Activated T-helper 1 cell treated with anti-CD3 and anti-CD28 coated beads, Interleukin-12 subunit alpha, Interleukin-12 subunit beta, Interleukin-2, Interleukin-4 antibody, amounts not matched to agents 30 ng/mL and 10 ng/mL and 1 ng/mL, durations not matched to agents 14 hours and 24 hours and 36 hours (primary cell): Measurements from ENCODE around the gene TRPV2. TPM values are rescaled to one million over a fixed set of nuclear protein-coding genes. Genes with fewer than 3 reads are reported as not detected.

Source experiments
- DNase-seq: peaks from one replicate; pipeline ENCODE4 v3.0.0; 2021; ENCODE audit warnings: low spot score
- H3K27ac Mint-ChIP-seq: one replicate; pipeline ENCODE4 v1.8.0; 2021; ENCODE audit warnings: mild to moderate bottlenecking, mixed read lengths
- H3K27me3 Mint-ChIP-seq: one replicate; pipeline ENCODE4 v1.8.0; 2022; ENCODE audit warnings: mild to moderate bottlenecking, moderate library complexity, mixed read lengths; ENCODE audit not compliant: insufficient read depth
- H3K36me3 Mint-ChIP-seq: one replicate; pipeline ENCODE4 v1.8.0; 2021; ENCODE audit warnings: low read depth, mixed read lengths
- H3K4me1 Mint-ChIP-seq: one replicate; pipeline ENCODE4 v1.8.0; 2021; ENCODE audit warnings: low read depth, mixed read lengths
- H3K4me3 Mint-ChIP-seq: one replicate; pipeline ENCODE4 v1.8.0; 2021; ENCODE audit warnings: mild to moderate bottlenecking, moderate library complexity, mixed read lengths
- H3K9me3 Mint-ChIP-seq: one replicate; pipeline ENCODE4 v1.8.0; 2021; ENCODE audit warnings: mixed read lengths
- intact Hi-C: fragments of 100-400 bp; cut with micrococcal nuclease; formaldehyde crosslinking; loops from one replicate; pipeline ENCODE4 v1.15.1; 2024
- total RNA-seq: library from RNA; stranded (reverse); gene quantifications from 2 replicates; pipeline ENCODE4 v1.2.3, GENCODE V29; 2022

The TRPV2 gene
- total RNA-seq, 1 donor from 2014 or later = 42.2 TPM

GRCh38 chr17:16479264-16479663, 63.9 kb downstream of the TRPV2 start:
- H3K9me3 Mint-ChIP-seq = no peaks in the 10 kb centered on the region
- H3K4me1 Mint-ChIP-seq = no peaks in the 10 kb centered on the region
- intact Hi-C loops = no loop called here
- no peak overlapping the region for H3K4me3 Mint-ChIP-seq
- DNase-seq = no peak
- H3K36me3 Mint-ChIP-seq = no peaks in the 10 kb centered on the region
- H3K27ac Mint-ChIP-seq = no peak overlapping the region
- H3K27me3 Mint-ChIP-seq = no peaks in the 10 kb centered on the region

- intact Hi-C loops = no loop called here
- DNase-seq = no peak
- H3K27ac Mint-ChIP-seq = no peak overlapping the region
- no peaks in the 10 kb centered on the region for H3K9me3 Mint-ChIP-seq
- H3K4me3 Mint-ChIP-seq = no peak overlapping the region
- H3K36me3 Mint-ChIP-seq = no peaks in the 10 kb centered on the region
- no peaks in the 10 kb centered on the region for H3K4me1 Mint-ChIP-seq
- no peaks in the 10 kb centered on the region for H3K27me3 Mint-ChIP-seq
Observed at GRCh38 chr17:16480995-16481394, 65.6 kb downstream of the TRPV2 start.

GRCh38 chr17:16482253-16482652, 66.9 kb downstream of the TRPV2 start:
- Mint-ChIP-seq H3K27ac (no peak overlapping the region), H3K36me3 (no peaks in the 10 kb centered on the region), H3K4me1 (no peaks in the 10 kb centered on the region)

GRCh38 chr17:16483021-16483645, 67.8 kb downstream of the TRPV2 start:
- intact Hi-C loops = no loop called here
- H3K27me3 Mint-ChIP-seq = peaks cover 3% of the 10 kb centered on the region
- H3K4me3 Mint-ChIP-seq = no peak overlapping the region
- no peaks in the 10 kb centered on the region for H3K9me3 Mint-ChIP-seq
- H3K27ac Mint-ChIP-seq = no peak overlapping the region
- no peak for DNase-seq
- no peaks in the 10 kb centered on the region for H3K36me3 Mint-ChIP-seq
- no peaks in the 10 kb centered on the region for H3K4me1 Mint-ChIP-seq

More at GRCh38 chr17:16482253-16482652, 66.9 kb downstream of the TRPV2 start:
- H3K27me3 Mint-ChIP-seq = peaks cover 3% of the 10 kb centered on the region
- no peak overlapping the region for H3K4me3 Mint-ChIP-seq
- intact Hi-C loops = no loop called here
- H3K9me3 Mint-ChIP-seq = no peaks in the 10 kb centered on the region
- no peak for DNase-seq

GRCh38 chr17:16484445-16485175, 69.2 kb downstream of the TRPV2 start:
- Mint-ChIP-seq H3K36me3 (no peaks in the 10 kb centered on the region), H3K27ac (no peak overlapping the region), H3K9me3 (no peaks in the 10 kb centered on the region), H3K4me1 (no peaks in the 10 kb centered on the region), H3K27me3 (peaks cover 6% of the 10 kb centered on the region), H3K4me3 (no peak overlapping the region)
- no peak for DNase-seq
- intact Hi-C loops = no loop called here

Other genes with a start within 250 kb of the TRPV2 start
- gene NCOR1, start 200.0 kb upstream of the TRPV2 start, total RNA-seq = 123 and 131 TPM in 2 replicates
- gene PIGL, start 198.4 kb upstream of the TRPV2 start, total RNA-seq = 45.7 and 46.1 TPM in 2 replicates
- 47.1 and 54.7 TPM in 2 replicates for gene CENPV, start 62.1 kb upstream of the TRPV2 start, total RNA-seq
- 1,933 and 1,974 TPM in 2 replicates for gene UBB, start 34.5 kb upstream of the TRPV2 start, total RNA-seq
- 1.6 TPM in 2 replicates for gene LRRC75A, start 76.6 kb downstream of the TRPV2 start, total RNA-seq
- gene ZNF287, start 153.6 kb downstream of the TRPV2 start, total RNA-seq = 4.8 and 7.1 TPM in 2 replicates
- 2.0 and 2.8 TPM in 2 replicates for gene ZNF624, start 238.3 kb downstream of the TRPV2 start, total RNA-seq